ENCODE measurements around the gene SLC15A2. TPM values are rescaled to one million over a fixed set of nuclear protein-coding genes. Genes with fewer than 3 reads are reported as not detected.

Gene SLC15A2
- total and polyA plus RNA-seq, 3 donors from 2014 or later: 11.8 to 21.8 (median 13.8) TPM

DNA sequence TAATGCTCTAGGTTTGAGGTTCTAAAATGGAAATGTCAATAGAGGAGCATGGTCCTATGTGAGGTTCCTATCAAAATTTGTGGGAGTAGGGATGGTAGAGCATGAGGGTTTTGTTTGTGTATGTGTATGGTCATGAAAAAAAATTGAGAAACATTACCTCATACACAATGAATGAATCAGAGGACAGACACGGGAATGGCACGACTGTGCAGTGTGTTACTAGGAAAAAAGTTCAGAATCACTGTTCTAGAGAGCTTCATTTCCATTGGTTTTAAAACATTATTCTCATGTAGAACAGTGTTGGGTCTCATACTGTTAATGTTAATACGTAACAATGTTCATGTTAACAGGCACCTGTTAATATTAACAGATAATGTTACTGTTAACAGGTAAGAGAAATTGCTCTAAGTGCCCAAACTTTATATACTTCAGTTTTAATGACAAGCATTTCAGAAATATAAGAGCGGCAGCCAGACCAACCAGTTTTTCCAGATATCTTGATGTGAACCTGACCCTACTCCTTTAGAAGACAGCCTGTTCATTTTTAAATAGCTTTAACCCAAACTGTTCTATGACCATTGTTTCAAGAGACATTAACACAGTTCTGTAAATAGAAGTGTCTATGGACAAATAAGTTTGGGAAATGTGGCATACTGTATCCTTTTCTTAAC, 48.0 kb downstream of the SLC15A2 start:
- no peak for TF ChIP-seq POLR2A (IDR thresholded peaks at IDR 0.05)
- TF ChIP-seq, protein P1, sequence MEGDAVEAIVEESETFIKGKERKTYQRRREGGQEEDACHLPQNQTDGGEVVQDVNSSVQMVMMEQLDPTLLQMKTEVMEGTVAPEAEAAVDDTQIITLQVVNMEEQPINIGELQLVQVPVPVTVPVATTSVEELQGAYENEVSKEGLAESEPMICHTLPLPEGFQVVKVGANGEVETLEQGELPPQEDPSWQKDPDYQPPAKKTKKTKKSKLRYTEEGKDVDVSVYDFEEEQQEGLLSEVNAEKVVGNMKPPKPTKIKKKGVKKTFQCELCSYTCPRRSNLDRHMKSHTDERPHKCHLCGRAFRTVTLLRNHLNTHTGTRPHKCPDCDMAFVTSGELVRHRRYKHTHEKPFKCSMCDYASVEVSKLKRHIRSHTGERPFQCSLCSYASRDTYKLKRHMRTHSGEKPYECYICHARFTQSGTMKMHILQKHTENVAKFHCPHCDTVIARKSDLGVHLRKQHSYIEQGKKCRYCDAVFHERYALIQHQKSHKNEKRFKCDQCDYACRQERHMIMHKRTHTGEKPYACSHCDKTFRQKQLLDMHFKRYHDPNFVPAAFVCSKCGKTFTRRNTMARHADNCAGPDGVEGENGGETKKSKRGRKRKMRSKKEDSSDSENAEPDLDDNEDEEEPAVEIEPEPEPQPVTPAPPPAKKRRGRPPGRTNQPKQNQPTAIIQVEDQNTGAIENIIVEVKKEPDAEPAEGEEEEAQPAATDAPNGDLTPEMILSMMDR (IDR thresholded peaks at IDR 0.05): no peak
- no peaks in the 10 kb centered on the region for H3K4me1 ChIP-seq
- DNase-seq: no peak
- H3K4me3 ChIP-seq: no peak overlapping the region
- H3K36me3 ChIP-seq (ENCODE audit: low read depth, missing control alignments): no peaks in the 10 kb centered on the region
- whole genome bisulfite sequencing, 2 donors: 83 to 89% methylated on average over 4 of the region's 4 CpGs
- H3K27ac ChIP-seq: no peak overlapping the region
- intact Hi-C loops (cut with DNase I; ENCODE audit: low total_unique reads): no loop called here
- no peaks in the 10 kb centered on the region for H3K27me3 ChIP-seq
- H3K9me3 ChIP-seq: no peaks in the 10 kb centered on the region

DNA sequence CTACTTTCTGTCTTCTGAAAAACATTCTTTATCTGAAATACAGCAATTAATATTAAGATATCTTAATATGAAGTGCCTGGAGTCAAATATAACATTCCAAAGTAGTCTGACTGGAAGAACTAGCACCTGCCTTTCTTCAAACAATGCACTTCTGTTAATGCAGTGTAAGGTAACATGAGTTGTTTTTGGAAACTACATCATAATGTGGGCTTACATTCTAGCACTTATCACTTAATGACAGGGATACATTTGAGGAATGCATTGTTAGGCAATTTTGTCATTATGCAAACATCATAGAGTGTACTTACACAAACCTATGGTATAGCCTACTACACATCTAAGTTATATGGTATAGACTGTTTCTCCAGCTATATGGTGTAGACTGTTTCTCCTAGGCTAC, 49.2 kb downstream of the SLC15A2 start:
- Histone ChIP-seq H3K27ac (no peak overlapping the region), H3K4me3 (no peak overlapping the region), H3K9me3 (no peaks in the 10 kb centered on the region), H3K27me3 (no peaks in the 10 kb centered on the region), H3K4me1 (no peaks in the 10 kb centered on the region), H3K36me3 (ENCODE audit: low read depth, missing control alignments) (no peaks in the 10 kb centered on the region)
- TF ChIP-seq, protein P1 (IDR thresholded peaks at IDR 0.05): no peak
- TF ChIP-seq POLR2A (IDR thresholded peaks at IDR 0.05): no peak
- DNase-seq: no peak
- intact Hi-C loops (cut with DNase I; ENCODE audit: low total_unique reads): no loop called here

DNA sequence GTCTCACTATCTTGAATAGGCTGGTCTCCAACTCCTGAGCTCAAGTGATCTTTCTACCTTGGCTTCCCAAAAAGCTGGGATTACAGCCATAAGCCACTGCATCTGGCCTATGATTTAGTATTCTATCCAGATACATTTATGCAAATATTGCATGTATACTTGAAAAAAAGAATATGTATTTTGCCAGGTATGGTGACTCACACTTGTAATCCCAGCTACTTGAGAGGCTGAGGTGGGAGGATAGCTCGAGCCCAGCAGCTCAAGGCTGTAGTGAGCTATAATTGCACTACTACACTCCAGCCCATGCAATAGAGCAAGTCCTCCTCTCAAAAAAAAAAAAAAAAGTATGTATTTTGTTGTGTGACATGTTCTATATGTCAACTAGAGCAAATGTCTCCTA, 54.4 kb downstream of the SLC15A2 start:
- no peak for DNase-seq
- H3K27ac ChIP-seq: no peak overlapping the region
- TF ChIP-seq POLR2A (IDR thresholded peaks at IDR 0.05): no peak
- TF ChIP-seq, protein P1 (IDR thresholded peaks at IDR 0.05): no peak
- intact Hi-C loops (cut with DNase I; ENCODE audit: low total_unique reads): no loop called here
- no peaks in the 10 kb centered on the region for H3K4me1 ChIP-seq
- no peaks in the 10 kb centered on the region for H3K36me3 ChIP-seq (ENCODE audit: low read depth, missing control alignments)
- no peaks in the 10 kb centered on the region for H3K27me3 ChIP-seq
- no peak overlapping the region for H3K4me3 ChIP-seq
- 95 to 100% methylated on average over 1 of the region's 1 CpG for WGBS, 2 donors
- H3K9me3 ChIP-seq: no peaks in the 10 kb centered on the region

DNA sequence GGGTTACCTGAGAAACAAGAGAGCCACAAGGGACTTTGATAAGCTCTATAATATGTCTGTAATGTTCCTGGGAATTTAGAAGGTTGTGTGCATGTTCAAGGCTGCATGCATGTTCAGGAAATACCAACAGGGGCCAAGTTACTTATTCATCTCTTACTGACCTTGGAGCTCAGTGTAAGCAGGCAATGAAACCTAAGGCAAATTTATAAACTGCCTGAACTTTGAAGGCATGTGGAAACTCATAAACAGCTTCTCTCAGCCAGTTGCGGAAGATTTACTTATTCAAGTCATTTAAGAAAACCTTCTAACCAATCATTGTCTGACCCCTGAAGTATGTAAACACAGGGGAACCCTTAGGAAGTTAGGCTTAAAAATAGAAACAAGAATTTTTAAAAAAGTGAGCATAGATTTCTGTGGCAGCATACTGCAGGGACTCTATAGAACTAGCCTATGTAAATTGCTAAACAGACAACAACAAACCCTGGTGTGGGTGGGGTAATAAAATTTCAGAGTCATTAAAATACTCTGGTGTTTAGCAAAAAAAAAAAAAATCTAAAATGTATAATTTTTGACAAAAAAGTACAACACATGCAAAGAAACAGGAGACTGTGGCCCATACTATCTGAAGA, 57.2 kb downstream of the SLC15A2 start:
- no peaks in the 10 kb centered on the region for H3K4me1 ChIP-seq
- no peaks in the 10 kb centered on the region for H3K27me3 ChIP-seq
- H3K4me3 ChIP-seq: no peak overlapping the region
- intact Hi-C loops (cut with DNase I; ENCODE audit: low total_unique reads): no loop called here
- DNase-seq: no peak
- H3K36me3 ChIP-seq (ENCODE audit: low read depth, missing control alignments): no peaks in the 10 kb centered on the region
- H3K9me3 ChIP-seq: no peaks in the 10 kb centered on the region
- no peak overlapping the region for H3K27ac ChIP-seq
- 33 to 72% methylated on average over 1 of the region's 1 CpG for WGBS, 2 donors
- TF ChIP-seq, protein P1 (IDR thresholded peaks at IDR 0.05): no peak
- no peak for TF ChIP-seq POLR2A (IDR thresholded peaks at IDR 0.05)

DNA sequence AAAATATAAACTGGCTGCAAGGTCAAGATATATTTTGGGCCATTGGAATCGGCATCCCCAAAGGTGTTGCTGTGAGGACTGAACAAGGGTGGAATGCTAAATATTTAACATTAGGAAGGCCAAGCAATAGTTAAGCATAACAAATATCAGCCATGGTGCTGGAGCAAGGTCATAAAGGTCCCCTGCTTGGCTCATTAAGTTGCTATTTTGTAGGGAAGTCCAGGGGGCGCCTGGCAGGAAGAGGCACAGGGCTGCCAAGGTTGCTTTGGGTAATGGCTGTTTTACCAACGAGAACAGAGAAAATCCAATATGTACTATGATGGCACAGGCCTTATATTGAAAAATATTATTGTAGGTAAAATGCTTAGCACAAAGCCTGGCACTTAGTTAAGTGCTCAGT, 62.2 kb downstream of the SLC15A2 start:
- no peaks in the 10 kb centered on the region for H3K36me3 ChIP-seq (ENCODE audit: low read depth, missing control alignments)
- no peaks in the 10 kb centered on the region for H3K4me1 ChIP-seq
- no peak overlapping the region for H3K27ac ChIP-seq
- no peaks in the 10 kb centered on the region for H3K27me3 ChIP-seq
- H3K9me3 ChIP-seq: no peaks in the 10 kb centered on the region
- DNase-seq: no peak
- TF ChIP-seq POLR2A (IDR thresholded peaks at IDR 0.05): no peak
- TF ChIP-seq, protein P1 (IDR thresholded peaks at IDR 0.05): no peak
- no peak overlapping the region for H3K4me3 ChIP-seq
- 82 to 92% methylated on average over 3 of the region's 3 CpGs for WGBS, 2 donors
- intact Hi-C loops (cut with DNase I; ENCODE audit: low total_unique reads): no loop called here
